Esophagus squamous epithelium (tissue), 5 donors: ENCODE data around the gene IGFBP7. TPM values are rescaled to one million over a fixed set of nuclear protein-coding genes. Genes with fewer than 3 reads are reported as not detected.
A peak's percentile ranks its signal among the peaks of the same experiment; 100 is the strongest.

Experiments used
- DNase-seq: peaks from one replicate; lab custom pipeline; 2025; lab: John Stamatoyannopoulos, UW
- H3K27ac ChIP-seq, 4 donors: fragments of 200-600 bp; sonication (generic); one replicate each; pipeline ENCODE4 v1.5.1; 2016 to 2019; ENCODE audit warnings: mild to moderate bottlenecking in 1 of 4
- H3K27me3 ChIP-seq, 4 donors: fragments of 200-600 bp; sonication (generic); 1 replicate in 3 of 4; 2 replicates in 1 of 4; pipeline versions ENCODE4 v1.5.1 to v1.6.0; 2017 to 2021; ENCODE audit warnings: antibody characterized with exemption in 1 of 4
- H3K36me3 ChIP-seq, 3 donors: fragments of 200-600 bp; sonication (generic); one replicate each; pipeline ENCODE4 v1.5.1; 2016 to 2019
- H3K4me1 ChIP-seq, 3 donors: fragments of 200-600 bp; sonication (generic); one replicate each; pipeline ENCODE4 v1.5.1; 2017 to 2019
- H3K4me3 ChIP-seq, 4 donors: fragments of 200-600 bp; sonication (generic); 1 replicate in 3 of 4; 2 replicates in 1 of 4; pipeline ENCODE4 v1.5.1; 2016 to 2019; ENCODE audit warnings: mild to moderate bottlenecking in 2 of 4, moderate library complexity in 1 of 4
- H3K9me3 ChIP-seq, 3 donors: fragments of 200-600 bp; sonication (generic); one replicate each; pipeline ENCODE4 v1.5.1; 2016 to 2019
- POLR2A ChIP-seq, 4 donors: fragments of 450-650 bp; IDR thresholded peaks; one replicate each; pipeline ENCODE4 v1.6.1; 2017; ENCODE audit warnings: antibody characterized with exemption in 4 of 4, mild to moderate bottlenecking in 4 of 4, moderate library complexity in 3 of 4
- WGBS, 2 donors: methylation state at CpG; one replicate each; pipeline ENCODE4 v1.1.5; 2018; 5-methylcytosine and 5-hydroxymethylcytosine counted together
- intact Hi-C: fragments of 100-400 bp; cut with DNase I; formaldehyde crosslinking; loops from one replicate; pipeline ENCODE4 v1.15.0; 2022
- total RNA-seq, 4 donors: library from RNA; depleted of rRNA; stranded (reverse); fragments of >200 nt; gene quantifications; one replicate each; pipeline ENCODE4 v1.1.0, GENCODE V29; 2016
- TF ChIP-seq, protein P1 (sequence below), 6 experiments: fragments of 450-650 bp in 4 of 6; fragments of 200-600 bp in 2 of 6; sonication (generic) in 2 of 6; IDR thresholded peaks; one replicate each; pipeline ENCODE4 v1.5.1; 2016 to 2019; ENCODE audit warnings: antibody characterized with exemption in 6 of 6, mild to moderate bottlenecking in 4 of 6, moderate library complexity in 4 of 6
- donor health status: DM: yes; HTN: yes; CAD: no.

Gene IGFBP7
- total RNA-seq, 4 donors from 2014 or later = 26.4 to 135 (median 91.3) TPM

DNA sequence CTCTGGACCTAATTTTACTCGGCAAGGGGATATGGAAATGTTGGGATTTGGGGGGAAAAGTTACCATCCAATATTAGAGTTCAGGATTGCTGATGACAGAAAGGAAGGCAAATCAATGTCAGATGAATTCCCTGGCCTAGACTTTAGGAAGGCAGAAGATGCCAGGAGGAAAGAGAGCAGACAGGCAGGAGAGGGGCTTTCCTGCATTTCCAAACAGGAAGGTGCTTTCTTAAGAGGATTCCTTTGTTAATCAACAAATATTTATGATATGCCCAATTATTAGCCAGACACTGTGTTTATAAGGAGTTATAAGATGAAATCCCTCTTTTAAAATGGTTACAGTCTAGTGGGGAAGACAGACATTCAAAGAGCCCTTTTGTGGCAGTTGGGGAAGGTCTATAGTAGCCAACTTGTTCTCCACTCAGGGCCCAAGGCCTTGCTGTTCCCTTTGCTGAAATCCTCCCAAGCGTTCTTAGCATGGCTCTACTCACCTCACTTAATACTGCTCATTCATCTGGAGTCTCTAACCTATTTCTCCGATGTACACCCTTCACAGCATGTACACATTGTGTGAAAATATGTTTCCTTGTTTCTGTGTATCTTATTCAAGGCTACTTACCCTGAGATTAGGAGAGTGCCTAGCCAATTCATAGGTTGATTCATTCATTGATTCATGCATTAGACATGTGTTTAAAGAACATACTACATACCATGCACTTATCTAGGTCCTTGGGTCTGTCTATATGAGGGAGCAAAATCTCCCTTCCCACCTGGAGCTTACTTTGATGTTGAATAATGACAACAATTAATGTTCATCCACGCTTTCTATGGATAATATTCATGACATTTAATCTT, 5.3 kb downstream of the IGFBP7 start:
- intact Hi-C loops = loop anchor here (10.0 kb wide), 1 partner anchor 60 kb away; no protein-coding TSS in a partner anchor
- Histone ChIP-seq H3K36me3 (no peaks in the 10 kb centered on the region), H3K27ac (peak overlapping the region in 3 of 4 donors; percentile 9 to 85 (median 64)), H3K27me3 (peaks cover 0 to 30% (median 3%) of the 10 kb centered on the region in 4 donors), H3K4me3 (no peak overlapping the region), H3K9me3 (no peaks in the 10 kb centered on the region), H3K4me1 (peaks cover 10 to 51% (median 11%) of the 10 kb centered on the region in 3 donors)
- no peak for TF ChIP-seq POLR2A (IDR thresholded peaks at IDR 0.05)
- TF ChIP-seq, protein P1, sequence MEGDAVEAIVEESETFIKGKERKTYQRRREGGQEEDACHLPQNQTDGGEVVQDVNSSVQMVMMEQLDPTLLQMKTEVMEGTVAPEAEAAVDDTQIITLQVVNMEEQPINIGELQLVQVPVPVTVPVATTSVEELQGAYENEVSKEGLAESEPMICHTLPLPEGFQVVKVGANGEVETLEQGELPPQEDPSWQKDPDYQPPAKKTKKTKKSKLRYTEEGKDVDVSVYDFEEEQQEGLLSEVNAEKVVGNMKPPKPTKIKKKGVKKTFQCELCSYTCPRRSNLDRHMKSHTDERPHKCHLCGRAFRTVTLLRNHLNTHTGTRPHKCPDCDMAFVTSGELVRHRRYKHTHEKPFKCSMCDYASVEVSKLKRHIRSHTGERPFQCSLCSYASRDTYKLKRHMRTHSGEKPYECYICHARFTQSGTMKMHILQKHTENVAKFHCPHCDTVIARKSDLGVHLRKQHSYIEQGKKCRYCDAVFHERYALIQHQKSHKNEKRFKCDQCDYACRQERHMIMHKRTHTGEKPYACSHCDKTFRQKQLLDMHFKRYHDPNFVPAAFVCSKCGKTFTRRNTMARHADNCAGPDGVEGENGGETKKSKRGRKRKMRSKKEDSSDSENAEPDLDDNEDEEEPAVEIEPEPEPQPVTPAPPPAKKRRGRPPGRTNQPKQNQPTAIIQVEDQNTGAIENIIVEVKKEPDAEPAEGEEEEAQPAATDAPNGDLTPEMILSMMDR (IDR thresholded peaks at IDR 0.05) = no peak
- no peak for DNase-seq
- WGBS, 2 donors = 72 to 78% methylated on average over 4 of the region's 4 CpGs

GRCh38 chr4:57103051-57103450, 7.1 kb downstream of the IGFBP7 start:
- no peak overlapping the region for H3K4me3 ChIP-seq
- intact Hi-C loops = loop anchor here (10.0 kb wide), 1 partner anchor 58 kb away; no protein-coding TSS in a partner anchor
- no peaks in the 10 kb centered on the region for H3K36me3 ChIP-seq
- H3K4me1 ChIP-seq = peaks cover 11 to 59% (median 26%) of the 10 kb centered on the region in 3 donors
- H3K9me3 ChIP-seq = no peaks in the 10 kb centered on the region
- H3K27me3 ChIP-seq = peaks cover 0 to 11% (median 0%) of the 10 kb centered on the region in 4 donors
- 60 to 95% methylated on average over 4 of the region's 4 CpGs for WGBS, 2 donors
- peak overlapping the region; percentile 32 to 85 (median 83) for H3K27ac ChIP-seq
- no peak for DNase-seq
- TF ChIP-seq POLR2A (IDR thresholded peaks at IDR 0.05) = no peak
- TF ChIP-seq, protein P1 (IDR thresholded peaks at IDR 0.05) = no peak

GRCh38 chr4:57102050-57102624, 8.0 kb downstream of the IGFBP7 start:
- no peaks in the 10 kb centered on the region for H3K9me3 ChIP-seq
- no peak overlapping the region for H3K4me3 ChIP-seq
- TF ChIP-seq, protein P1 (IDR thresholded peaks at IDR 0.05) = no peak
- TF ChIP-seq POLR2A (IDR thresholded peaks at IDR 0.05) = no peak
- peak overlapping the region; percentile 33 to 85 (median 83) for H3K27ac ChIP-seq
- H3K36me3 ChIP-seq = no peaks in the 10 kb centered on the region
- intact Hi-C loops = loop anchor here (10.0 kb wide), 1 partner anchor 57 kb away; no protein-coding TSS in a partner anchor
- H3K4me1 ChIP-seq = peaks cover 13 to 66% (median 31%) of the 10 kb centered on the region in 3 donors
- 37 to 47% methylated on average over 4 of the region's 4 CpGs for WGBS, 2 donors
- peaks cover 0 to 4% (median 0%) of the 10 kb centered on the region in 4 donors for H3K27me3 ChIP-seq
- no peak for DNase-seq

DNA sequence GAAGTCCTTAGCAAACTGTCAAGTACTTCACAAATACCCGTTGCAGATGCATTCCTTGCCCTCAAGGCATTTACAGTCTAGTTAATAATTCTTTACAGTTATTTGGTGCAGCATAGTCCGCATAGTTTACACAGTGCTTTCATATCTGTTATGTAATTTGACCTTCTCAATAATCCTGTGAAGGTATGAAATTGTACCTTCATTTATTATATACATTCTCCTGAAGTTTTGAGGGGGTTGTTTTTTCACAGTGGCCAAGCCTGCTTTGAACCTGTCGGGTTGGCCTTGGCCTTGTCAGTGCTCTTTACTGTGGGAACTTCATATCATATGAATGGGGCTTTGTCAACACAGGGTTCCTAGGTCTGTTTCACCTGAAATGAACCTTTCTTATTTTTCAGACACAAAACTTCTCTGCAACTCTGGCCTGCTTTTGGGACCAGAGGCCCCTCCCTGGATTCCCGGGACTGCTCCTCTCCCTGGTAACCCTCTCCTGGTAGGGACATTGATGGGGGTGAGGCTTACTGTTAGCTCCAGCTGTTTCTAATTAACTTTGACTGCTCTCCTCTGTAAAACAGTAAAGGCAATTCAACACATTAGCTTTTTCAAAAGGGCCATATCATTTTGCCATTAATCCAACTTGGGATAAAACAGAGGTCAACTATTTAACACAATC, 9.1 kb downstream of the IGFBP7 start:
- whole genome bisulfite sequencing, 2 donors = 54 to 55% methylated on average over 4 of the region's 4 CpGs
- DNase-seq = no peak
- Histone ChIP-seq H3K27ac (peak overlapping the region; percentile 33 to 85 (median 83)), H3K36me3 (no peaks in the 10 kb centered on the region), H3K4me1 (peaks cover 13 to 73% (median 35%) of the 10 kb centered on the region in 3 donors), H3K4me3 (no peak overlapping the region), H3K27me3 (no peaks in the 10 kb centered on the region), H3K9me3 (no peaks in the 10 kb centered on the region)
- TF ChIP-seq, protein P1 (IDR thresholded peaks at IDR 0.05) = no peak
- no peak for TF ChIP-seq POLR2A (IDR thresholded peaks at IDR 0.05)
- intact Hi-C loops = loop anchor here (10.0 kb wide), 1 partner anchor 56 kb away; no protein-coding TSS in a partner anchor
